AG09319 (cell line): ENCODE measurements around the gene NRG3.

Experiments used
- DNase-seq: peaks from one replicate; pipeline ENCODE4 v3.0.0-alpha.2; 2010; ENCODE audit warnings: low read depth; ENCODE audit errors: extremely low read depth
- TF ChIP-seq, protein P1 (sequence below): IDR thresholded peaks from 2 replicates; pipeline ENCODE4 v1.5.1; 2011; ENCODE audit warnings: low read depth, mild to moderate bottlenecking, inconsistent platforms, low read length, moderate library complexity

The NRG3 gene

DNA sequence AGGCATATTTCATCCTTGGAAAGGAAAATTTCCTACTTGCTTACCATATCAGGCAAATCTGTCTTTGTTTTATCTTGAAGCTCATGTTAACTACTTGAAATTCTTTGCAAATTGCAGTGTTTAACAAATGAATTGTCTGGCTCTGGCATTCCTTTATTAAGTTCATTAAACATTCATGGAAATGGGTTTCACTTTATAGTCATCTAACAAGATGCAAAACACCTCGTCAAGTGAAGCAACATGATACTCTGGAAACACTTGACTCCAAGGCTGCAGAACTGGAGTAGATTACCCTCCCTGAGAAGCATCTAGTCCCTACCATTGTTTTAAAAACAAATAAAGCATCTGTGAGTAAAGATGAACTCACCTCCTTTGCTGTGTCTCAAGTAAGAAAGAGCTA is 1086.9 kb downstream of the NRG3 start:
- TF ChIP-seq, protein P1, sequence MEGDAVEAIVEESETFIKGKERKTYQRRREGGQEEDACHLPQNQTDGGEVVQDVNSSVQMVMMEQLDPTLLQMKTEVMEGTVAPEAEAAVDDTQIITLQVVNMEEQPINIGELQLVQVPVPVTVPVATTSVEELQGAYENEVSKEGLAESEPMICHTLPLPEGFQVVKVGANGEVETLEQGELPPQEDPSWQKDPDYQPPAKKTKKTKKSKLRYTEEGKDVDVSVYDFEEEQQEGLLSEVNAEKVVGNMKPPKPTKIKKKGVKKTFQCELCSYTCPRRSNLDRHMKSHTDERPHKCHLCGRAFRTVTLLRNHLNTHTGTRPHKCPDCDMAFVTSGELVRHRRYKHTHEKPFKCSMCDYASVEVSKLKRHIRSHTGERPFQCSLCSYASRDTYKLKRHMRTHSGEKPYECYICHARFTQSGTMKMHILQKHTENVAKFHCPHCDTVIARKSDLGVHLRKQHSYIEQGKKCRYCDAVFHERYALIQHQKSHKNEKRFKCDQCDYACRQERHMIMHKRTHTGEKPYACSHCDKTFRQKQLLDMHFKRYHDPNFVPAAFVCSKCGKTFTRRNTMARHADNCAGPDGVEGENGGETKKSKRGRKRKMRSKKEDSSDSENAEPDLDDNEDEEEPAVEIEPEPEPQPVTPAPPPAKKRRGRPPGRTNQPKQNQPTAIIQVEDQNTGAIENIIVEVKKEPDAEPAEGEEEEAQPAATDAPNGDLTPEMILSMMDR: no peak
- no peak for DNase-seq

DNA sequence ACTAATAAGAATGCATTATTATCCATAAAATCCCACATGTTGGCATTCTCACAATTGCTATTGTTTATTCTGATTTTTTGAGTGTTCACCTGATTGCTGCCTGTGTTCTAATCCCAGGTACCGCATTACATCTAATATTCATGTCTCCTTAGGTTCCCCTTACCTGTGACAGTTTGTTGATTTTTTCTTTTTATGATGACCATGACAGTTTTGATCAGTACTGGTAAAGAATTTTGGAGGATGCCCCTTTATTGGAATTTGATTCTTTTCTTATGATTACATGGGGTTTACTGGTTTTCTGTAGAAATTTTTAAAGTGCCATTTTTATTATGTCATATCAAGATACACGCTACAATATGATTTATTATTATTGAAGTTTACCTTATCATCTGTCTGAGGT is 1091.1 kb downstream of the NRG3 start:
- no peak for DNase-seq
- TF ChIP-seq, protein P1: no peak

DNA sequence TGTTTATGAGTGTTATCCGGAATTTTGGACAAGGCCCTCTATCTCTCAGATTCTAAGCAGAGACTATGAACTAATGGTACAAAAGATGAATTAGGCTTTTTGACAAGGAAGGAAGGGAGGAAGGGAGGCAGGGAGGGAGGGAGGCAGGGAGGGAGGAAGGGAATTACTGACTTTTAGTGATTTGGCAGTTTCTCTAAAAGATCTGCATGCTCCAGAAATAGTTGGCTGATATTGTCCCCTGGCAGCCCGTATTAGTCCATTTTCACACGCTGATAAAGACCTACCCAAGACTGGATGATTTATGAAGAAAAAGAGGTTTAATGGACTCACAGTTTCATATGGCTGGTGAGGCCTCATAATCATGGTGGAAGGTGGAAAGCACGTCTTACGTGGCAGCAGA is 1093.5 kb downstream of the NRG3 start:
- DNase-seq: no peak
- TF ChIP-seq, protein P1: no peak

GRCh38 chr10:82969405-82969804 is 1094.4 kb downstream of the NRG3 start:
- no peak for DNase-seq
- TF ChIP-seq, protein P1: peak; percentile 13; the same call in 1 of the 2 replicates

- TF ChIP-seq, protein P1: no peak
- DNase-seq: no peak
These were observed 1105.3 kb downstream of the NRG3 start for GRCh38 chr10:82980321-82980720.

GRCh38 chr10:82981137-82981723 is 1106.2 kb downstream of the NRG3 start:
- no peak for DNase-seq
- TF ChIP-seq, protein P1: no peak

DNA sequence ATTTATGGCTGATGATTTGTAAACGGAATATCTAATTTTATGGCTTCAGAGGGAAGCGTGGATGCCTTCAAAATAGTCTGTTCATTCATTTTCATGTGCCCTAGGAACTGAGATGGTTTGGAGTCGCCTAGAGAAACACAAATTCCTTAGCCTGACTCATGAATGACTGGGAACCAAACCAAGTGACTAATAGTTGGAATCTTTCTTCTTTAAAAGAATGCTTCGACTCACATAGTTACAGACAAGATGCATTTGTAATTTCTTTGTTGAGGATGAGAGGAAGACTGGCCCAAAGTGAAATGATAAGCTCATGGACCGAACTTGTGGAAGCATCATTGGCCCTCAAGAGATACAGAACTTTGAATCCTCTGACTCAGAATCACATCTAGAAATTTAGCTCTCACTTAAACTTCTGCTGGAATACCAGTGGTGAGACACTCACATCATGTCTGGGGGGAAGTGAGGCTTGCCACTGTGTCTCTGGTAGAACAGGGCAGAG is 1107.2 kb downstream of the NRG3 start:
- TF ChIP-seq, protein P1: no peak
- DNase-seq: peak; percentile 14
